RKO (cell line): ENCODE data around the gene FKBP15.
"Not testable (repeated sequence)": the region's sequence is repeated elsewhere in the genome, so short reads cannot be mapped to it uniquely, and the experiment has no call there.

Source experiments
- DNase-seq: peaks from one replicate; pipeline ENCODE4 v3.0.0-alpha.2; 2016; ENCODE audit warnings: low spot score

The FKBP15 gene

GRCh38 chr9:113178087-113178486 lies 43.0 kb downstream of the FKBP15 start:
- no peak for DNase-seq

DNA sequence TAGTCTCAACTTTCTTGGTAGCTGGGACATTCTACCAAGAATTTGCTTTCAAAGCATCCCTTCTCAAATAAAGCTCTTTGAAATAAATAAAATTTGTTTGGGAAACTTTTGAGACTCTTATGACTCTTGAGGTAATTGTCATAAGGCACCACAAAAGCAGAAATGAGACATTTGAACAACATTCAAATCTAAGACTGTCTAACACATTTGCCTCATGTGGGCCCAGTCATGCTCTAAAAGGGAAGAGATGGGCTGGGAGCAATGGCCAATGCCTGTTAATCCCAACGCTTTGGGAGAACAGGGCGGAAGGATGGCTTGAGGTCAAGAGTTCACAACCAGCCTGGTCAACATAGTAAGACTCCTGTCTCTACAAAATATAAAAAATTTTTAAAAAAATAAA lies 43.8 kb downstream of the FKBP15 start:
- DNase-seq: no peak

GRCh38 chr9:113176803-113177202 lies 44.3 kb downstream of the FKBP15 start:
- no peak for DNase-seq

DNA sequence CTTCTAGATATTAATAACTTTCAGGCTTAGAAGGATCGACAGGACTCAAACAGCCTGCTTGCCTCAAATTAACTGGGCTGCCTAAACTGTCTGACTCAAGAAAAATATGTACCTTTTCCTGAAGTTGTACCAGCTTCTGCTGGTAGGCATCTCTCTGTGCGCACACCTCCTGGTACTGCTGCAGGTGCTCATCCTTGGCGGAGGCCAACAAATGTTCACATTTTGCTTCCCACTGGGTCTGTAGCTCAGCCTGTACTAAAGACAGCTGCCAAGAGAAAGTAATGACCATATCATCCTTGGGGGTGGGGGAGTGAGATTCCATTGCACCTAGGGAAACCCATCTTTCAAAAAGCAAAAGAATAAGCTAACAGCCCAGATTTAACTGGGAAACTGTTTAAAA lies 47.7 kb downstream of the FKBP15 start:
- DNase-seq: no peak

GRCh38 chr9:113168809-113169208 lies 52.3 kb downstream of the FKBP15 start:
- no peak for DNase-seq

GRCh38 chr9:113166039-113166438 lies 55.0 kb downstream of the FKBP15 start:
- DNase-seq: no peak

GRCh38 chr9:113164536-113165300 lies 56.4 kb downstream of the FKBP15 start:
- DNase-seq: no peak

- no peak for DNase-seq
These were observed 58.1 kb downstream of the FKBP15 start for GRCh38 chr9:113163001-113163400.

- no peak for DNase-seq
These were observed 60.5 kb downstream of the FKBP15 start for GRCh38 chr9:113160571-113160970.

DNA sequence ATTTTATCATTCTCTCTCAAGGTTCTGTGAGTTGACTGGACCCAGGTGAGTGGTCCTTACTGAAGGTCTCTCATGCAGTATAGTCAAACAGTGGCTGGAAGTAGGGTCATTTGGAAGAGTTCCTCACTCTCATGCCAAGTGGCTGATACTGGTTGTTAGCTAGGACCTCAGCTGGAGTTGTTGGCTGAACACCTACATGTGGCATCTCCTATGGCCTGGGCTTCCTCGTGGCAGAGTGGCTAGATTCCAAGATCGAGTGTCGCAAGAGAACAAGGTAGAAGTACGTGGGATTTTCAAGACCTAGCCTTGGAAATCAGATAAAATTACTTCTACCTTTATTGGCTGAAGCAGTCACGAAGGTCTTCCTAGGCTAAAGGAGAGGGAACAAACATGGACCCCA lies 62.6 kb downstream of the FKBP15 start:
- DNase-seq: no peak

DNA sequence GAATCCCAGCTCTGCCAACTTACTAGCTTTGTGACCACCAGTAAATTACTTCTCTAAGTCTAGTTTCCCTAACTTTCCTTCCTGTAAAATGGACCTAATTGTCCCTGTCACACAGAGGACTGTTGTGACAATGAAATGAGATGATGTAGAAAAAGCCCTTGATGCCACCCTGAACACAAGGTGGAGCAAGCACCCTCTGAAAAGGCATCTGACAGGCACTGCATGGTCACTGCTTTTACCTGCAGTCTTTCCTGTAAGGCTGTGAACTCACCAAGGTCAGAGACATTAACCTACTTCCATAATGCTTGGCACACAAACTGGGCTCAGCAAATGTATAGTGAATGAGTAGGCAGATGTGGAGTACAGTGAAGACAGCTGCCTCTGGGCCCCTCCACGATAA lies 64.2 kb downstream of the FKBP15 start:
- DNase-seq: no peak

- no peak for DNase-seq
These were observed 65.0 kb downstream of the FKBP15 start for GRCh38 chr9:113155911-113156588.

DNA sequence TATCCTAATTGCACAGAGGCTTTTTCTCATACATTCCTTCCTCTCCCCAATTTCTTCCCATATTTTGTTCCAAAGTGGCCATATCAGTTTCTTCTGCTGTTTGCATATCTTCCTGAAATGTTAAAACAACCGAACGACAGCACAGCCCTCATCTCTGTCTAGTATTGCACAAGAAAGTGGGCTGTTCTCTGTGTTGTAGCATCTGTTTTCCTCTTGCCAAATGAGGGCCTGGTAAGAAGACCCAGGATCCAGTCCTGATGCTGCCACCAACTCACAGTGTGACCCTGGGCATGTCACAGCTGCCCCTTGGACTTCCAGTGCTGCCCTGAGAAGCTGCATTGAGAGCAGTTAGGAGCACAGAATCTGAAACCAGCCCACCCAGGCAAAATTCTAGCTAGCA lies 66.1 kb downstream of the FKBP15 start:
- DNase-seq: no peak

GRCh38 chr9:113154471-113154870 lies 66.6 kb downstream of the FKBP15 start:
- DNase-seq: peak; percentile 96

- peak; percentile 35 for DNase-seq
These were observed 67.5 kb downstream of the FKBP15 start for GRCh38 chr9:113153599-113153998.

DNA sequence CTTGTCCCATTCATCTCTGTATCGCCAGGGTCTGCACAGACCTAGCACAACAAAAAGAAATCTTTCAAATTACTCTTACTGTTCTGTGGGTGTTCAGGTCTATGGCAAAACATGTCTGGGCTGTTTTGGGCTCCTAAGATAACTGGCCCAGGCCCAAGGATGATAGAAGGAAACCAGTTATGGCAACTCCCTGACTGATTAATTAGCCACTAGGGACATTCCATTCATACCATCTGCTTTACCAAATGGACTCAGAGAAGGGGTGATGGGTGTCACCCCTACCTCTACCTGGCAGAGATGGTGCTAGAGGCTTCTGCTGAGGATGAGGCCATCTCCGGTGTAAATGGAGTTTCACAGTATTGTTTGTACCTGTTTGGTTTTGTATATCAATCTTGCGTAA lies 68.4 kb downstream of the FKBP15 start:
- no peak for DNase-seq

GRCh38 chr9:113151696-113152630 lies 69.1 kb downstream of the FKBP15 start:
- no peak for DNase-seq

DNA sequence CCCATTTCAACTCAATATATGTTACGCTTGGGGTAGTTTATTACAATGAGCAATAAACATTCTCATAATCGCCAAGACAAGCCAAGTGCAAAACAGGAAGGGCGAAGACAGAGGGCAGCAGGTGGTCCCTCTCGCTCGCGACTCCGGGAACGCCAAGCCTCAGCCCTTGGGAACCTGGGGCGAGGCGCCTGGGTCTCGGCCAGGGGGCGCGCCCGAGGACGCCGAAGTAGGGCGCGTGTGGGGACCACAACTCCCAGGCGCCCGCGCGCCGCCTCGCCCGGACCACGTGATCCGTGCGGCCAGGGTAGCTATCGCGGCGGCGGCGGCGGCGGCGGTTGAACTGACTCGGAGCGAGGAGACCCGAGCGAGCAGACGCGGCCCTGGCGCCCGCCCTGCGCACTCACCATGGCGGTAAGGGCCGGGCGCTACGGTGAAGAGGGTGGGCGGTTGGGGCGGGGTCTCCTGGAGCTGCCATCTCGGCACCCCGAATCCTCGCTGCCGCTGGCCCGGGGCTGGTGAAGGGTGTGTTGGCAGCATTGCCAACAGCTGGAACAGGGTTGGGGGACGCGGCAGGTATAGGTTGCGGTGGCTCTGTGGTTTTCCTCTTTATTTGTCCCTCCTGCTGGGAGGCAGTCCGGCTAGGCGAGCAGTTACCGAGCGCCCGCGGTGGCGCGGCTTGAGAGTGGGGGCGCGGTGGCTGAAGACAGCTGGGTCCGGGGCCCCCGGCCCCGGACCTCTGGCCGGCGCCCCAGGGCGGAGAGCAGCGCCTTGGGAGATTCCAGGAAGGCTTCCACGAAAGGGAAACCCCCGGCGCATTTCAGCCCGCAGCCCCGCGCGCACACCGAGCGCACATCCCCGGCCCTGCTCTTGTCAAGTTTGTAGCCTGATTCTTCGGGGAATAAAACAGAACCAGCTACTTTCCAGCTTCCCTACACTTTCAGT lies 70.1 kb downstream of the FKBP15 start, which contains the start of gene SLC31A2:
Gene SLC31A2, plus strand, starts transcription at position 338 of the 942 bp plus-strand sequence. Its CDS starts 68 bp downstream, at position 406.
- peak; percentile 95 for DNase-seq

- DNase-seq: not testable (repeated sequence)
These were observed 71.5 kb downstream of the FKBP15 start for GRCh38 chr9:113149561-113149960.

GRCh38 chr9:113148781-113149510 lies 72.1 kb downstream of the FKBP15 start:
- DNase-seq: no peak

DNA sequence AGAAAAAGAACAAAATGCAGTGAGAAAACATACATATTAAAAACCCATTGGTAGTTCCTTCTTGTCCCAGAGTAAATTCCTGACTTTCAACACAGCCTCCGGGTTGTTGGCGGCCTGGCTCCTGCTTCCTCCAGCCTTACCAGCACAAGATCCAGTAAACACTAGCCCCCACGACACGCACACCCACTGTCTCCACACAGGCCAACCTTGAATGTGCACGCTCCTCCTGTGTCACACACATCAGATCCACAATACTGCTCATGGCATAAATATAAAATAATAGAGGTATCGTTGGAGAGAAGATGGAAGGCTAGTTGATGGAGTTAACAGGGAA lies 72.7 kb downstream of the FKBP15 start:
- DNase-seq: no peak
